ENCODE results near the gene IFIT3. TPM values are rescaled to one million over a fixed set of nuclear protein-coding genes. Genes with fewer than 3 reads are reported as not detected.

Gene IFIT3
- total RNA-seq, 2 donors from 2014 or later, result 0.42 TPM; not detected in 1

GRCh38 chr10:89337484-89337883, 9.7 kb downstream of the IFIT3 start:
- no peaks in the 10 kb centered on the region for H3K27me3 Mint-ChIP-seq (ENCODE audit: insufficient read depth)
- no peaks in the 10 kb centered on the region for H3K9me3 Mint-ChIP-seq
- WGBS, 2 experiments (ENCODE audit: insufficient coverage in 1 of 2, insufficient read length in 1 of 2), result 90 to 100% methylated on average over 2 to 5 of the region's 6 CpGs
- H3K4me3 Mint-ChIP-seq, result no peak overlapping the region
- peaks cover 21% of the 10 kb centered on the region for H3K4me1 Mint-ChIP-seq
- no peaks in the 10 kb centered on the region for H3K36me3 Mint-ChIP-seq (ENCODE audit: low read depth)
- no peaks in the 10 kb centered on the region for H3K27me3 ChIP-seq (ENCODE audit: control insufficient read depth, insufficient read depth, low read length, poor library complexity, severe bottlenecking)
- no peak overlapping the region for H3K27ac Mint-ChIP-seq
- DNase-seq, result no peak
- no peak for TF ChIP-seq CTCF (conservative IDR thresholded peaks at IDR 0.05)
- peaks cover 14% of the 10 kb centered on the region for H3K4me1 ChIP-seq (ENCODE audit: control insufficient read depth, insufficient read depth, low read length)
- no peaks in the 10 kb centered on the region for H3K9me3 ChIP-seq (ENCODE audit: control insufficient read depth, low read length)
- no peak overlapping the region for H3K4me3 ChIP-seq (ENCODE audit: low read length)
- no peak overlapping the region for H3K27ac ChIP-seq (ENCODE audit: low read depth, low read length)
- no peaks in the 10 kb centered on the region for H3K36me3 ChIP-seq (ENCODE audit: control insufficient read depth, insufficient read depth, low read length)
- H3K9ac ChIP-seq (ENCODE audit: extremely low read depth, low read length, poor library complexity, severe bottlenecking), result no peak overlapping the region

GRCh38 chr10:89338713-89339112, 10.9 kb downstream of the IFIT3 start:
- 91 to 100% methylated on average over 1 to 3 of the region's 3 CpGs for WGBS, 2 experiments (ENCODE audit: insufficient coverage in 1 of 2, insufficient read length in 1 of 2)
- DNase-seq, result no peak

GRCh38 chr10:89339875-89340274, 12.1 kb downstream of the IFIT3 start:
- peaks cover 4% of the 10 kb centered on the region for H3K4me1 Mint-ChIP-seq
- no peaks in the 10 kb centered on the region for H3K9me3 Mint-ChIP-seq
- Histone ChIP-seq H3K9me3 (ENCODE audit: control insufficient read depth, low read length) (no peaks in the 10 kb centered on the region), H3K27me3 (ENCODE audit: control insufficient read depth, insufficient read depth, low read length, poor library complexity, severe bottlenecking) (no peaks in the 10 kb centered on the region), H3K27ac (ENCODE audit: low read depth, low read length) (no peak overlapping the region), H3K4me1 (ENCODE audit: control insufficient read depth, insufficient read depth, low read length) (peaks cover 3% of the 10 kb centered on the region), H3K9ac (ENCODE audit: extremely low read depth, low read length, poor library complexity, severe bottlenecking) (no peak overlapping the region), H3K4me3 (ENCODE audit: low read length) (no peak overlapping the region), H3K36me3 (ENCODE audit: control insufficient read depth, insufficient read depth, low read length) (no peaks in the 10 kb centered on the region)
- WGBS, 2 experiments (ENCODE audit: insufficient coverage in 1 of 2, insufficient read length in 1 of 2), result 88 to 93% methylated on average over 4 of the region's 4 CpGs
- H3K4me3 Mint-ChIP-seq, result no peak overlapping the region
- H3K27ac Mint-ChIP-seq, result no peak overlapping the region
- DNase-seq, result no peak
- no peak for TF ChIP-seq CTCF (conservative IDR thresholded peaks at IDR 0.05)
- no peaks in the 10 kb centered on the region for H3K36me3 Mint-ChIP-seq (ENCODE audit: low read depth)
- H3K27me3 Mint-ChIP-seq (ENCODE audit: insufficient read depth), result no peaks in the 10 kb centered on the region

More at GRCh38 chr10:89338713-89339112, 10.9 kb downstream of the IFIT3 start:
- no peaks in the 10 kb centered on the region for H3K9me3 ChIP-seq (ENCODE audit: control insufficient read depth, low read length)
- H3K4me3 ChIP-seq (ENCODE audit: low read length), result no peak overlapping the region
- Mint-ChIP-seq H3K4me1 (peaks cover 9% of the 10 kb centered on the region), H3K4me3 (no peak overlapping the region), H3K9me3 (no peaks in the 10 kb centered on the region), H3K36me3 (ENCODE audit: low read depth) (no peaks in the 10 kb centered on the region), H3K27ac (no peak overlapping the region), H3K27me3 (ENCODE audit: insufficient read depth) (no peaks in the 10 kb centered on the region)
- H3K9ac ChIP-seq (ENCODE audit: extremely low read depth, low read length, poor library complexity, severe bottlenecking), result no peak overlapping the region
- TF ChIP-seq CTCF (conservative IDR thresholded peaks at IDR 0.05), result no peak
- no peaks in the 10 kb centered on the region for H3K36me3 ChIP-seq (ENCODE audit: control insufficient read depth, insufficient read depth, low read length)
- peaks cover 6% of the 10 kb centered on the region for H3K4me1 ChIP-seq (ENCODE audit: control insufficient read depth, insufficient read depth, low read length)
- H3K27ac ChIP-seq (ENCODE audit: low read depth, low read length), result no peak overlapping the region
- H3K27me3 ChIP-seq (ENCODE audit: control insufficient read depth, insufficient read depth, low read length, poor library complexity, severe bottlenecking), result no peaks in the 10 kb centered on the region
